GM20000 (cell line): Measurements from ENCODE around the gene RAD51AP1.

Experiments
- DNase-seq: peaks from one replicate; pipeline ENCODE4 v3.0.0; 2012; ENCODE audit warnings: low spot score
- CTCF ChIP-seq: IDR thresholded peaks from 2 replicates; pipeline ENCODE4 v1.5.1; 2012; ENCODE audit warnings: mild to moderate bottlenecking, control low read depth; ENCODE audit errors: extremely low read depth, missing control alignments

Gene RAD51AP1

GRCh38 chr12:4535871-4536270 is 2.8 kb upstream of the RAD51AP1 start:
- DNase-seq: no peak
- TF ChIP-seq CTCF: no peak

DNA sequence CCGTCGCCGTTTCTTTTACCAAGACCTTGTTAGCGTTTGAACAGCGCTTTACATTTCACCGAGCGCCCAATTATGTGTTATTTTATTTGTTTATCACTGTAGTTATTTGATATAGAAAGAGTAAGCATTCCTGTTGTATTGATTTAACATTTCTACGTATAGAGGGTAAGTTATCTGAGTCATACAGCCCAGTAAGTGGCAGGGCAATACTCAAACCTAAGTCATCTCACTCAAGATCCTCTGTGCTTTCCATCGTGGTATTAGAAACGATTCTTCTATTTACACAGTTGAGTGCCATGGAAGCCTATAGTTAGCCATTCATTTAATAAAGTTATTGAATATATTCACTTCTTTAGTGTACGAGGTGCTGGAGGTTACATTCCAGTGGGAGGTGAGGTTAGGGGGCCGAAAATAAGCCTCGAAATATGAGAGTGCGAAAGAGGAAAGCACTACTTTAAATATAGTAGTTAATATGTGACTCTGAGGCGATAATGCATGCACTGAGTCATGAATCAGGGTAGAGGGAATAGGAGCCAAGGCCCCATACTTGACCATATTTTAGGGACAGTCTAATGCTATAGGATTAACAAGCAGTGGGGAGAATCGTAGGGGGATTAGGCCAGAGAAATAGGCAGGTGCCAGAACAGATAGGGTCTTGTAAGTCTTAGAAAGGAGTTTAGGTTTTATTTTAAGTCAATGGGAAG is 629 bp downstream of the RAD51AP1 start:
- DNase-seq: no peak
- no peak for TF ChIP-seq CTCF

DNA sequence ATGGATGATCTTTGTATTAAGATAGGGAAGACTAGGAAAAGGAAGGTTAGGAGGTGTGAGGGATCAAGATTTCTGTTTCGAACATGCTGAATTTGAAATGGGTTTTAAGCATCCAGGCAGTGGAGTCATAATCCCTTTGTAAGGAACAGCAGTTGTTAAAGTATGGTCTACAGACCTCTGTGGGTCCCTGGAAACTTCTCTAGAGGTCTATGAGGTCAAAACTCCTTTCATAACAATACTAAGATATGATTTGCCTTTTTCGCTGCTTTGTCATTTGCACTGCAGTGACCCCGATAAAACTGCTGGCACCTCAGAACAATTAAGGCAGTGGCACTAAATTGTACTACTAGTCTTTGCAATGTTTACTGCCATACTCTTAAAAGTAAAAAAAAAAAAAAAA is 1.5 kb downstream of the RAD51AP1 start:
- DNase-seq: no peak
- TF ChIP-seq CTCF: no peak

DNA sequence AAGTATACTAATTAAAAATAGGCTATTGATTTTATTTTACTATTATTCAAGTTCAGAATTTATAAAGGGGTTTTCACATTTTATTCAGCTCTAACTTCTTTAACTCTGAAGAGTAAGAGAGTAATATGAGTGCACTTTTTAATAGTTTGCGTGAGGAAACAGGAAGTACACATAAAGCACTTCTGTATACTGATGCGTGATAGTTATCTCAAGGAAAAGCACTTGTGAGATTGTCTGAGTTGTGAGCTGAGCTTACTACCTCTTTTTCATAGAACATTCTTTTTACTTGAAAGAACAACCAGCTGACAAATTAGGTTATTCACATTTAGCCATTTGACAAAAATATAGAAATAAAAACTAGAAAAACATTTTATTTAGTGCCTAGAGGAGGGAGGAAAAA is 1.9 kb downstream of the RAD51AP1 start:
- no peak for DNase-seq
- TF ChIP-seq CTCF: no peak

DNA sequence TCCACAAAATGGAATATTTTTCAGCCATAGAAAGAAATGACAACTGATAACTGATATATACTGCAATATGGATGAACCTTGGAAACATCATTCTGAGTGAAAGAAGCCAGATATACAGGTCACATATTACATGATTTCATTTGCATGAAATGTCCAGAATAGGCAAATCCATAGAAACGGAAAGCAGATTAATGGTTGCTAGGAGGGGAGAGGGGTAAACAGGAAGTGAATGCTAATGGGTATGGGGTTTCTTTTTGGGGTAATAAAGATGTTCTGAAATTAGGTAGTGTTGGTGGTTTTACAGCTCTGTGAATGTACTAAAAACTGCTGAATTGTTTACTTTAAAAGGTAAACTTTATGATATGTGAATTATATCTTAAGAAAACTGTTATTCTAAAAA is 6.5 kb downstream of the RAD51AP1 start:
- no peak for TF ChIP-seq CTCF
- no peak for DNase-seq

- TF ChIP-seq CTCF: no peak
- no peak for DNase-seq
Observed at GRCh38 chr12:4552191-4552590, 13.5 kb downstream of the RAD51AP1 start.

GRCh38 chr12:4553943-4554342 is 15.3 kb downstream of the RAD51AP1 start:
- TF ChIP-seq CTCF: no peak
- no peak for DNase-seq
